Measurements from ENCODE around the gene ZNF766.
"Not testable (repeated sequence)": the region's sequence is repeated elsewhere in the genome, so short reads cannot be mapped to it uniquely, and the experiment has no call there.

ZNF766 gene

DNA sequence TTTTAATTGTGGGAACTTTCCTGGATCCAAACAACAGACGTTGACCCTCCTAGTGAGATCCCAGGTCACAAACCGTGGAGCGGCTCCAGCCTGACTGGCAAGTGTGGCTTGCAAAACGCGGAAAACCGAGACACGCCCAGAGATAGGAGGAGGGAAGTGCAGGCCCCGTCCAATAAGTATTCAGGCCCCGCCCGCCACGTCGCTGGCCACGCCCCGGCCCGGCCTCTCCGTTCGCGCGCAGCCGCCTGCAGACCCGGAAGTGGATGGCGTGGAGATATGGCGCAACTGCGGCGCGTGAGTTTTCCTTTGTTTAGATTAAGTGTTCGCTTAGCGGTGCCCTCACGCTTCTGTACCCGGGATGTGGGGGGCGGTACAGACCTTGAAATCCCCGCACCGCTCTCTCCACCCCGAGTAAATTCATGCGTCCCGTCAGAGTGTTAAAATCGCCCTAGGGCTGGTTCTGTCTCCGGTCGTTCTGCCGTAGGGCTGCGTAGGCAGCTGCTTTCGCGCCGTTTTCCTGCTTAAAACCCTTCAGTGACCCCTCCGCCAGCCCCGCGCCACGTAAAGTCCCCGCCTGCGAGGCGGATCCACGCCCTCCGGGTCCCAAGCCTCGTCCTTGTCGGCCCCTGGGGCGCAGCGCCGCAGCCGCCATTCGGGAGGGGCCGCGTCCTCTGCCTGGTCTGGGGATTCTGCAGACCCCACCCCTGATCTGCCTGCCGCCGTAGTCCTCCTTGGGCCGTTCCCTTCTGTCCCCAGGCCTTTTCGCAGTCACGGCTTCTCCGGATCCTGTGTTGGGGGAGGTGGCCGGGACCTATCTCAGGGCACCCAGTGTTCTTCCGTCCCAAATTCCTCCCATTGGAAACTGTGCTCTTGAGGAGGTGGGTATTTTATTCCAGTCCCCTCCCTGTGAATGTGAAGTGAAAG is at the start of gene ZNF766:
TSS of gene ZNF766 (plus strand) at position 250 of the 924 bp plus-strand sequence. CDS start at position 277, 27 bp downstream.
- DNase-seq = peak; percentile 98

DNA sequence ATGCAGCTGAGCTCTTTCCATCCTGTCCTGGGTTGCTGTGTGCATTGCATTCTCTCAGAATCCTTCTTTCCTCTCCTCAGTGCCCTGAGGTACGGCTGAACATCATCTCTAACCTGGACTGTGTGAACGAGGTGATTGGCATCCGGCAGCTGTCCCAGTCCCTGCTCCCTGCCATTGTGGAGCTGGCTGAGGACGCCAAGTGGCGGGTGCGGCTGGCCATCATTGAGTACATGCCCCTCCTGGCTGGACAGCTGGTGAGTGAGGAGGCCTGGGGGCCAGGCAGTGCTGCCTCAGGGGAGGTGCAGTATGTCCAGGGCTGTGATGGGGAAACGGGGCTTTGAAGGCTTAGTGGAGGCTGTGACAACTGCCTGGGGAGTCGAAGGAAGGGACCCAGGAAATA is 49.8 kb upstream of the ZNF766 start:
- peak; percentile 63 for DNase-seq

DNA sequence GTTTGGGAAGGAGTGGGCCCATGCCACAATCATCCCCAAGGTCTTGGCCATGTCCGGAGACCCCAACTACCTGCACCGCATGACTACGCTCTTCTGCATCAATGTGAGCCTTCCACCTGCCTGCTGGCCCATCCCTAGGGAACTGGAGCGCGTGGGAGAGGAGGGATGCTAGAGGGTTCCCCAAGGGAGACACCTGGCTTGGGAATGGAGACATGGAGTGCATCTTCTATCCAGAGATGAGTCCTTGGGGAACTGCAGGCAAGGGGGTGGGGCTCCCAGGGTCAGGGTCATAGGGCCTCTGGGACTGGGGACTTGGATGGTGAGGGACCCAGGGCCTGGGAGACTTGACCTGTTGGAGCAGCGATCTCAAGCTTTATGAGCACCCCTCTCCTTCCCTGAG is 48.4 kb upstream of the ZNF766 start:
- no peak for DNase-seq

DNA sequence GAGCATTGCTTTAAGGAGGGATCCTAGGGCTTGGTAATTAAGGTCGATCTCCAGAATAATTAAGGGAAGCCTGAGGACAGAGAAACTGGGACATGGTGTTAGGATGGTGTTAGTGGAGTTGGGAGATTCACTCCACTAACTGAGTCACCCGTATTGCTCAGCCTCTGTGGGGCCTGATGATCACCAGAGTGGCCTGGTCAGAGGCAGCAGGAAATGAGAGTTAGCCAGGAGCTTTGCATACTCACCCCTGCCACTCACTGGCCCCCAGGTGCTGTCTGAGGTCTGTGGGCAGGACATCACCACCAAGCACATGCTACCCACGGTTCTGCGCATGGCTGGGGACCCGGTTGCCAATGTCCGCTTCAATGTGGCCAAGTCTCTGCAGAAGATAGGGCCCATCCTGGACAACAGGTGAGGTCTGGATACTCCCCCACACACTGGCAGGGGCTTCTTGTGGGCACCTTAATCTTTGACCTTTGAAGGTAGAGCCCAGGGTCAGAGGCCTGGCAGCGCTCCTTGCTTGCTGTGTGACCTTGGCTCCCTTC is 47.5 kb upstream of the ZNF766 start:
- no peak for DNase-seq

DNA sequence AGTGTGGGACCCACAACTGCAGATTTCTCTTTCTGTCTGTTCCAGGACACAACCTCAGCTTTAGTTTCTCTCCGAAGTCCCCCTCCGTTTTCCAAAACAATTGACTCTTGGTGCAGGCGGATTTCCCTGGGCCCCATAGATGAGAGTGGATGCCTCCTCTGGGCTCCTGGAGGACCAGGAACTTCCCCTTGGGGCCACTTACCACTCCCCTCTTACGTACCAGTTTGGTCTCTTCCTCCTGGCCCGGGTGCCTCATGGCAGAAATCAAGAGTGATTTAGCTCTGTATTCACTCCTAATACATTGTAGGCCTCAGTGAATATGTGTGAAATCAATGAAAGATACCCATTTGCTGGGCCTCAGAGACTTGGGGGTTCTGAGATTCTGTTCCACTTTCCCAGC is 45.2 kb upstream of the ZNF766 start:
- DNase-seq = no peak

DNA sequence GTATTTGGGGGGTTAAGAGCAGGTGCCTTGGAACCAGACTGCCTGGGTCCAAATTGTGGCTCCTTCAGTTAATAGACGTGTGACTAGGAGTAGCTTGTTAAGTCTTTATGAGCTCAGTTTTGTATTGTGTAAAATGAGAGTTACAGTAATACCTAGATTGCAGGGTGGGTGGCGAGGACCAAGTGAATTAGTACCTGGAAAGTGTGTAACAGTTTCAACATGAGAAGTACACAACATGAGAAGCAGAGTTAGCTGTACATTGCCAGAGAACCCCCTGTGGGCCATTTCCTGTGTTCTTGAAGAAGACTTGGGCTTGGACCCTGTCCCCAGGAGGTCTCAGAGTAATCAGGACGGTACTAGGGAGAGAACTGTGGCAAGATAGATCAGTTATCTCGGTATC is 42.7 kb upstream of the ZNF766 start:
- no peak for DNase-seq

DNA sequence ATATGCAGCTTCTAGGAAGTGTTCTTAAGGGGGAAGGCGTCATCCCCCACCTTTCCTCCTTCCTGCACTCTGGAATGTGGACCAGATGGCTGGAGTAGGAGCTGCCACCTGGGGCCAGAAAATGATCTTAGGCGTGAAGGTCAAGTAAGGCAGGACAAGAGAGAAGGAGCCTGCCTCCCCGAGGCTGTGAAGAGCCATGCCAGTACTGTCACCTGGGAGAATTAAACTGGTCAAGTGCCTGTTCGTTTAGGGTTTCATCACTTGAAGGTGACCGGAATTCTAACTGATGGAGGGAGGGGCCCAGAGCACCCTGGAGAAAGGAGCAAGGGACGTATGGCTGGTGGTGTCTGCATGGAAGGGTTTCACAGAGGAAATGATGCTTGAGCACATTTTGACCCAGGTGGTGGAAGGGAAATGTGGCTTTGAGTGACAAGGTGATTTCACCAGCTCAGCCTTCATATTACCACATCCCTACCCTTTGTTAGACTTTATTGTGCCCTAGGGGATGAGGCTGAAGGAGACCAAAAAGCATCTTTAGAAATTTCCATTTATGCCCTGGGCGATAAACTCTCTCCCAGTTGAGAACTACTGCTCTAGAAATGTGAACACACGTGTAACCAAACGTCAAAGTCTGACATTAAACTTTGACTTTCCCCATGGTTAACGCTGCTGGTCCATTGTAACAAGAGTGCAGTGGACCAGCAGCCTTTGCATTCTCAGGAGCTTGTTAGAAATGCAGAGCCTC is 42.0 kb upstream of the ZNF766 start:
- DNase-seq = no peak

DNA sequence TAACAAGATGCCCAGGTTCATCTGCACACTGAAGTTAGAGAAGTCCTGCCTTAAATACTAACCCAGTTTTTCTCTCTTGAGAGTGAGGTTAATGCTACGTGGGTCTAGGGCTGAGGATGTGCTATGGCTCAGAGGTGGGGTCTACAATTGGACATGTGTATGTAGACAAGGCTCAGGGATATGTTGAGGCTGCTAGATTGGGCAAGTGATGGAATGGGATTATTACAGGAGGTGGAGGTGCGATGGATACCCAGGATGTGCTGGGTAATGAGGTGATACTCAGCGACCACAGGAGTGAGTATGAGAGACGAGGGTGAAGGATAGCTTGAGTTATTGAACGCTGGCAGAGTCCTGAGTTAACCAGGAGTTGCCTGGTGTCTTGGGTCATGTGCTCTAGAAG is 41.4 kb upstream of the ZNF766 start:
- DNase-seq = no peak

DNA sequence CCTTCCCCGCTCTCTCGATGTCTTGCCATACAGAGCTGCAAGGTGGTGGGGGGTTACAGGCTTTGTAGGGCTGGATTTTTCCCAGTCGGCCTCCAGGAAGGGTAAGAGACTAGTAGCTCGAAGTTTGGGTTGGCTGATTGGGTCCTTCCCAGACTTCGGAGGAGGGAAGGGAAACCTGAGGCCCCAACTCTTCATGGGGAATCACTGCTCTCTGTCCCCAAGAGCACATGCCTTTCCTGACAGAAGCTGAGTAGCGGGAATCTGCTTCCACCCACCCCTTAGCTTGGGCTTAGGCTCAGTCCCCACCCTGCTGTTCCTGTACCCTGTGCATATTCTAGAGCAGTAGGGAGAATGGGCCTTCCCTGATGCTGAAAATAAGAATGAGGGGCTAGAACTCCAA is 39.9 kb upstream of the ZNF766 start:
- DNase-seq = no peak

DNA sequence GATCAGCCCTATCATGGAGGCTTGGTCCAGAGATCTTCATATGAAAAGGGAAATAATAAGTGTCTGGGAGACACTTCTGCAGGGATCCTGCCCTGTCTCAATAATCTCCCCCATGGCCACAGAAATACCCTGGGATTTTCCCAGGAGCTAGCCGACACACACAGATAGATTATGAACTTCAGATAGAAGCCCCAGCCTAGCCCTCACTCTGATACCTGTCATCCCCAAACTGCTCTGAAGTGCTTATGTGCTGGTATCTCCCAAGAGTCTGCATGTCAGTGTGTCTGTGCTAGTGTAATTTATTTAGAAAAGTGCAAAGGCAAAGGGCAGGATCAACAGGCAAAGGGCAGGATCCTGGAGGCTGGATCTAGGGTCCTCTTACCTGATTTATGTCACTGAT is 38.7 kb upstream of the ZNF766 start:
- DNase-seq = no peak

DNA sequence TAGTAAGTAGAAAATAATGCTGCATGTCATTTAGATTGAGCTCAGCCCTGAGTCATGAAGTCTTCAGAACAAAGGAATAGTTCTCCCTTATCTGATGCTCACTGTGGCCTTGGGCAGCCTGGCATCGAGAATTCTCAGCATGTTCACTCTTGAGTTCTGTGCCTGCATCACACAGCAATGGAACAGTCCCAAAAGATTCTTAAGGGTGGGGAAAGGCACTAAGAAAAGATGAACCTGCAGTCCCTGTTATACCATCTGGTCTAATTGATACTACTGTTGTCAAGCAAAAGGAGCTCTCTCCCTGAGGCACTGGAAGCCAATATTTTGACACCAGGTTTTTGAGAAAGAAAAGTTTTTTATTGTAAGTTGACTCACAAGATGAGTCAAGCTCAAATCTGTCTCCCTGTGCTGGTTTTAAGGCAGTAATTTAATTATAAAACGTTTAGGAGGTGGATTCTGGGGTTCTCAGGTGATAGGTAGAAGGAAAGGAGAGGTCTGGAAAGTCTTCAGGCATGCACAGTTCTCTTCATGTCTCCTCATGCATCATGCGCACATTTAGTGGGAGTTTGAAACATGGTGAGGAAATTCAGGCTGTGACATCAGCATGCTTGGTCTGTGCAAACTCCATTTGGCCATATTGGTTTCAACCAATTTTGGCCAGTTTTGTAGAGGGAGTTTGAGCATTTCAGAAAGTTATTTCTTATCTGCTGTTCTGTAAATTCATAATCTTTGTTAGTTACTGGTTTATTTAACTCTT is 38.1 kb upstream of the ZNF766 start:
- no peak for DNase-seq

DNA sequence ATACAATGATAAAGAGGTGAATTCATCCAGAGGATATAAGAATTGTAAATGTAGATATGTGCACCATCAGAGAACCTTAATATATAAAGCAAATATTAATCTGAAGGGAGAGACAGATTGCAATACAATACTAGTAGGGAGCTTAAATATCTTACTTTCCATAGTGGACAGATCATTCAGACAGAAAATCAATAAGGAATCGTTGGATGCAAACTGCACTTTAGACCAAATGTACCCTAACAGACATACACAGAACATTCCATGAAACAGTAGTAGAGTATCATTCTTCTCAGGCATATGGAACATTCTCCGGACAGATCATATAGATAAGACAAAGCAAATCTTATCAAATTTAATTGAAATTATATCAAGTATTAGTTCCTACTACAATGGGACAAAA is 35.0 kb upstream of the ZNF766 start:
- no peak for DNase-seq

DNA sequence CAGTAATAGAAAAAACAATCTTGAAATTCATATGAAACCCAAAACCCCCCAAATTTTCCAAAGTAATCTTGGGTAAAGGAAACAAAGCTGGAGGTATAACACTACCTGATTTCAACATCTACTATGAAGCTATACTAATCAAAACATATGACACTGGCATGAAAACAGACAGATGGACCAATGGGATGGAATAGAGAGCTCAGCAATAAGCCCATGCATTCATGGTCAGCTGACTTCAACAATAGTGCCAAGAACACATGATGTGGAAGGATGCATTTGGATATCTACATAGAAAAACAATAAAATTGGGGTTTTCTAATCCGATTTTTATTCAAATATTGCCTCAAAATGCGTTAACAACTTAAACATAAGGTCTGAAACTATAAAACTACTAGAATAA is 32.2 kb upstream of the ZNF766 start:
- DNase-seq = no peak

DNA sequence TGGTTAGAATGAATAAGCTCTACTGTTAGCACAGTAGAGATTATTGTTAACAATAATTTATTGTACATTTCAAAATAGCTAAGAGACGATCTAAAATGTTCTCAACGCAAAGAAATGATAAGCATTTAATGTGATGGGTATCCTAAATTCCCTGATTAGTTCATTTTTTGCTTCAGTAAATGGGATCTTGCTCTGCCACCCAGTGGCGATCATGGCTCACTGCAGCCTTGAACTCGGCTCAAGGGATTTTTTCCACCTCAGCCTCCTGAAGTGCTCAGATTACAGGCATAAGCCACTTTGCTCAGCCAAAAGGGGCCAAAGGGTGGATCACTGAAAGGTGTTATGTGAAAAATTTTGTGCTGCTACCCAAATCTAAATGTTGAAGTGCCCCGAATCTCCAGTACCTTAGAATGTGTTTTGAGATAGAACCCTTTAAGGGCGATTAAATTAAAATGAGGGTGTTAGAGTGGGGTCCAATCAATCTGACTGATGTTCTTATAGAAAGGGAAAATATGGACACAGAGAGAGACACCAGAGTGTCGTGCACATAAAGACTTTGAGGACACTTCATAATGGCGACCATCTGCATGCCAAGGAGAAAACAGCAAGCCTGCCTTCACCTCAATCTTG is 31.5 kb upstream of the ZNF766 start:
- DNase-seq = peak; percentile 66

DNA sequence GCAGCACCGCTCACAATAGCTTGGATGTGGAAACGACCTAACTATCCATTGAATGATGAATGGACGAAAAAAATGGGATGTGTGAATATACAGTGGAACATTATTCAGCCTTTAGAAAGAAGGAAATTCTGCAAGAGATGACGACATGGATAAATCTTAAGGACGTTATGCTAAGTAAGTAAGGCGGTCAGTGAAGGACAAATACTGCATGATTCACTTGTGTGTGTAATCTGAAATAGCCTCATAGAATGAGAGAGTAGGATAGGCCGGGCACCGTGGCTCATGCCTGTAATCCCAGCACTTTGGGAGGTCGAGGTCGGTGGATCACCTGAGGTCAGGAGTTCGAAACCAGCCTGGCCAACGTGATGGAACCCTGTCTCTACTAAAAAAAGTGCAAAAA is 25.4 kb upstream of the ZNF766 start:
- no peak for DNase-seq

DNA sequence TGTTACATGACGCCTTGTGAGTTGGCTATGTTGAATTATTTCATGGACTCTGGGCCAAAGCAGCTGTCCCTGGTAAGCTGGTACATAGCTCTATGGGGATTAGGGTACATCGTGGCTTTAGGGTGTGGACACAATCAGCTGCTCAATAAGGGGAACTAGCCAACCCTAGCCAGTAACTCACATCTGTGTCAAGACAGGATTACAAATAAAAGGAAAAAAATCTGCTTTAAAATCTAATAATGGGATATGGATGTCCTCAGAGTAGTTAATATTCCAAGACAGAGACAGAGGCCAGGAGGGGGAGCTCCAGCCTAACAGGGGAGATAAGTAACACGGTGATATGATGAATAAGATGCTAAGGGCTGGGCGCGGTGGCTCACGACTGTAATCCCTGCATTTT is 21.1 kb upstream of the ZNF766 start:
- peak; percentile 75 for DNase-seq

DNA sequence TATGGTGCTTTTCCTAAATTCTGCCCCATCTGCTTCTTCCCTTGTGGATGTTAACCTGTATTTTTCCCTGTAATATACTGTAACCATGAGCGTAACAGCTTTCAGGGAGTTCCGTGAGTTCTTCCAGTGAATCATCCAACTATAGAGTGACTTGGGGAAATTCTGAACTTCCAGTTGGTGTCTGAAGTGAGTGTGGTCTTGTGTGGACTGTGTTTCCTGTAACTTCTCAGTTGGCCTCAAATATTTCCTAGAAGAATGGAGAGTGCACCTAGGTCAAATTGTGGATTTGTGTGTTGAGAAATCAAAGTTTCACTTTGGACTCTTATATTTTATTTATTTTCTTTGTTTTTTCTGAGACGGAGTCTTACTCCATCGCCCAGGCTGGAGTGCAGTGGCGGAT is 11.0 kb upstream of the ZNF766 start:
- DNase-seq = no peak

DNA sequence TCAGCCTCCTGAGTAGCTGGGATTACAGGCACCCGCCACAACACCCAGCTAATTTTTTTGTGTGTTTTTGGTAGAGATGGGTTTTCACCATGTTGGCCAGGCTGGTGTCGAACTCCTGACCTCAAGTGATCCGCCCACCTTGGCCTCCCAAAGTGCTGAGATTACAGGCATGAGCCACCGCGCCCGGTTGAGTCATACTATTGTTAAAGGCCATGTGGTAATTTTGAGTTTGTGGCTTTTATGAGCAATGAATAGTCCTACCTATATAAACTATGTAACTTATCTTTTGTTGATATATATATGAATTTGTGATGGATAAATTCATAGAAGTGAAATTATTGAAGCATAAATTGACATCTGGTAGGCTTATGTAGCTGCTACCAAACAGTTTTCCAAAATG is 3.8 kb upstream of the ZNF766 start:
- not testable (repeated sequence) for DNase-seq

DNA sequence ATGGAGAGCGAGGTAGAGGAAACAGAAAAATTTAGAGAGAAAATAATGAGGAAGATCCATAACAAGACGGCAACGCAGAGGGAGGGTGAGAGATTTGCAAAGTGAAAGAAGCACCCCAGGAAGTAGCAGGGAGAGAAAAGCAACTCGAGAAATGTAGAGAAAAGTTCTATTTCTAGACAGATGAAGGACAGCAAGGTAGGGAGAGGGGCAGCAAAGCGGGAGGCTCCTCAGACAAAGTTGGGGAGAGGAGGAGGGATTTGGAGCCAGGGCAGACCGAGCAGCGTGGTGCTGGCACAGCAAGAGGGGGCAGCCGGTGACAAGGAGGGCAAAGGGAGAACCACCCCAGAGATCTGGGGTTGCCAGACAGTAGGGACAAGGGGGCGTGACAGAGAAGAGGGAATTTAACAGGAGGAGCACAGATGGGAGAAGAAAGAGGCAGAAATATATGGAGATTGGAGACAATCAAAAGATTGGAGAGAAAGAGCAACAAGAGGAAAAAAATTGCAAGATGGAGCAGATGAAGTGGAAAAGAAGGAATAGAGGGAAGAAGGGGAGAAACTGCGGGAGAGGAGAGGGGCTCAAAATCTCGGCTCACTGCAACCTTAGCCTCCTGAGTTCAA is 989 bp downstream of the ZNF766 start:
- DNase-seq = peak; percentile 24

DNA sequence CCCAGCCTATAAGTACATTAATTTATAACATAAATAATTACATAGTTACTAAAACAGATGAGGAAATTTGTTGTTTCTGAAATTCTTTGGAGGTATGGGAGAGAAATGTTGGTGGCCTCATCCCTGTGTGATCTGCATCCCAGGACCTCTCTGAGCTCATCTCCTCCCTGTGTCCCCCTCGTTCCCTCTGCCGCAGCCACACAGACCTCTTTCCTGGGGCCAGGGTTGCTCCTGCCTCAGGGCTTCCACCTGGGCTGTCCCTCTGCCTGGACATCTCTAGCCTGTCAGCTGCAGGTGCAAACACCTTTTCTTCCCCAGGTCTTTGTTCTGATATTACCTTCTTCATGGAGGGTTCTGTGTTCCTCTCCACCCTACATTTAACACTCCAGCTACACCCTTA is 3.9 kb downstream of the ZNF766 start:
- no peak for DNase-seq

DNA sequence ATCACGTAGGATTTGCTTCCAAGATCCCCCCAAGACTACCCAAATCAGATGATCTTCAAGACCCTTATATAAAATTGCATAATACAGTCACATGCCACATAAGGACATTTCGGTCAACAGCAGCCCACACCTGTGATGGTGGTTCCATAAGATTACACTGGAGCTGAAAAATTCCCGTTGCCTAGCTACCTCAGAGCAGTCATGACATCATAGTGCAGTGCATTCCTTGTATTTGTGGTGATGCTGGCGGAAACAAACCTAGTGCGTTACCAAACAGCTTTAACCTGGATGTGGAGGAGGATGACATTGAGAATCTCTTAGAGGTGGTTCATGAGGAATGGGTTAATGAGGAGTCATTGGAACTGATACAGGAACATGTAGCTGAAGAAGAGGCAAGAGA is 4.8 kb downstream of the ZNF766 start:
- DNase-seq = no peak

DNA sequence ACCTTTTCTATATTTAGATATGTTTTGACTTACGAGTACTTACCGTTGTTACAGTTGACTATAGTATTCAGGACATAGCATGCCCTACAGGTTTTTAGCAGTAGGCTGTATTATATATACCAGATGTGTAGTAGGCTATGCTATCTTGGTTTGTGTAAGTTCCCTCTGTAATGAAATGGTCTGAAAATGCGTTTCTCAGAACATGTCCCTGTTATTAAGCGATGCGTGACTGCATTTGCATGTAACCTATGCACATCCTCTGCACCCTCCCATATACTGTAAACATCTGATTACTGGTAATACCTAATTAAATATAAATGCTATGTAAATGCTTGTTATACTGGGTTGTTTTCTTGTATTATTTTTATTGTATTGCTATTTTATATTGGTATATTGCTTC is 6.6 kb downstream of the ZNF766 start:
- no peak for DNase-seq

All from right hindlimb (tissue), 1 donor.